A673 (cell line): ENCODE results near the gene CEP112. TPM values are rescaled to one million over a fixed set of nuclear protein-coding genes. Genes with fewer than 3 reads are reported as not detected.

Source experiments
- BruUV-seq: library from RNA; stranded (reverse); fragments of 400-500 nt; replicated peaks from 2 replicates; lab custom pipeline; 2021; lab: Mats Ljungman, UMichigan
- CTCF ChIA-PET: fragments of 300-600 bp; sonication (Branson Sonifier 250); formaldehyde crosslinking; loops from one replicate; lab custom pipeline; 2022; ENCODE audit warnings: antibody characterized with exemption; lab: Charles Lee
- POLR2A ChIA-PET: fragments of 300-600 bp; sonication (Branson Sonifier 250); formaldehyde crosslinking; loops from one replicate; lab custom pipeline; 2022; ENCODE audit warnings: antibody characterized with exemption; ENCODE audit not compliant: low non-redundant PET; lab: Charles Lee
- DNase-seq: peaks from one replicate; pipeline ENCODE4 v3.0.0-alpha.2; 2015; ENCODE audit warnings: low spot score
- H3K27ac ChIP-seq: fragments of 200-600 bp; sonication (generic); 2 replicates; pipeline ENCODE4 v1.5.1; 2016; ENCODE audit warnings: mixed run types, low read depth, mild to moderate bottlenecking, mixed read lengths, antibody characterized with exemption, low read length; ENCODE audit not compliant: poor library complexity, severe bottlenecking
- H3K27me3 ChIP-seq: fragments of 200-600 bp; sonication (generic); replicated peaks from 2 replicates; pipeline ENCODE4 v1.6.1; 2017; ENCODE audit warnings: mixed run types, low read depth, mild to moderate bottlenecking, mixed read lengths, antibody characterized with exemption, low read length; ENCODE audit not compliant: insufficient read depth, poor library complexity
- H3K36me3 ChIP-seq: fragments of 200-600 bp; sonication (generic); 2 replicates; pipeline ENCODE4 v1.6.1; 2016; ENCODE audit warnings: mixed run types, mild to moderate bottlenecking, mixed read lengths, antibody characterized with exemption, low read length; ENCODE audit not compliant: insufficient read depth, poor library complexity, severe bottlenecking
- H3K4me1 ChIP-seq: fragments of 200-600 bp; sonication (generic); 2 replicates; pipeline ENCODE4 v1.6.1; 2017; ENCODE audit warnings: mixed run types, mild to moderate bottlenecking, mixed read lengths, antibody characterized with exemption, low read length; ENCODE audit not compliant: insufficient read depth, poor library complexity, severe bottlenecking
- H3K4me3 ChIP-seq: fragments of 200-600 bp; sonication (generic); 2 replicates; pipeline ENCODE4 v1.5.1; 2016; ENCODE audit warnings: low read depth, mixed run types, mild to moderate bottlenecking, mixed read lengths, low read length; ENCODE audit not compliant: poor library complexity, severe bottlenecking
- H3K9me3 ChIP-seq: fragments of 200-600 bp; sonication (generic); 2 replicates; pipeline ENCODE4 v1.6.1; 2016; ENCODE audit warnings: mixed run types, low read depth, mild to moderate bottlenecking, mixed read lengths, antibody characterized with exemption, low read length; ENCODE audit not compliant: poor library complexity, severe bottlenecking
- EZH2 ChIP-seq: fragments of 200-600 bp; sonication (generic); IDR thresholded peaks from 2 replicates; pipeline ENCODE4 v1.6.1; 2017; ENCODE audit warnings: borderline replicate concordance, low read depth, mild to moderate bottlenecking, mixed read lengths, antibody characterized with exemption, low read length; ENCODE audit not compliant: poor library complexity, severe bottlenecking
- intact Hi-C: fragments of 100-400 bp; cut with micrococcal nuclease; formaldehyde crosslinking; loops from one replicate; pipeline ENCODE4 v1.10.0; 2022; ENCODE audit not compliant: unreplicated experiment
- total RNA-seq: library from RNA; stranded (reverse); gene quantifications from 2 replicates; pipeline ENCODE4 v1.2.3, GENCODE V29; 2021
- TF ChIP-seq, protein P1 (sequence below): fragments of 300-800, 200-600 bp; sonication (generic); conservative IDR thresholded peaks from 2 replicates; pipeline ENCODE4 v1.5.1; 2017; ENCODE audit warnings: low read depth, mild to moderate bottlenecking, antibody characterized with exemption, low read length, moderate library complexity, mixed read lengths

CEP112 gene
- total RNA-seq, 1 experiment from 2014 or later: 27.2 TPM

DNA sequence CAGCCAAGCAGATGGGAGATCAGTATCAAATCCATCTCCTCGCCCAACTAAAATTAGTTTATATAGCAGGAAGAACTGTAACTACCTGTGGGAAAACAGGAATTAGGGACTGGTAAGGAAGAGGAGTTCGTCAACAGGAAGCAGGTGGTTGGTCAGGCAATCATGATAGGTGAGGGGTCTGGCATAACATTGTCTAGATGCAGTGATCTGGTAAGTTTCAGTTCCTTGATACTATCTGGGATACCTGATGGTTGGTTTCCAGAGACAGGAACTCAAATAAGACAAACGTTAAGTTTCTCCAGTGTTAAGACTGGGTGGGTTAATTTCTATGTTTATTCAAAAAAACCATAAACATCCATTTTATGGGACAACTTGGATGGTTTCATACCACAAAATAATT lies 53.8 kb downstream of the CEP112 start:
- CTCF ChIA-PET: no interaction called here
- POLR2A ChIA-PET: no interaction called here
- no peaks in the 10 kb centered on the region for H3K36me3 ChIP-seq
- no peaks in the 10 kb centered on the region for H3K4me1 ChIP-seq
- no peak for TF ChIP-seq EZH2
- TF ChIP-seq, protein P1, sequence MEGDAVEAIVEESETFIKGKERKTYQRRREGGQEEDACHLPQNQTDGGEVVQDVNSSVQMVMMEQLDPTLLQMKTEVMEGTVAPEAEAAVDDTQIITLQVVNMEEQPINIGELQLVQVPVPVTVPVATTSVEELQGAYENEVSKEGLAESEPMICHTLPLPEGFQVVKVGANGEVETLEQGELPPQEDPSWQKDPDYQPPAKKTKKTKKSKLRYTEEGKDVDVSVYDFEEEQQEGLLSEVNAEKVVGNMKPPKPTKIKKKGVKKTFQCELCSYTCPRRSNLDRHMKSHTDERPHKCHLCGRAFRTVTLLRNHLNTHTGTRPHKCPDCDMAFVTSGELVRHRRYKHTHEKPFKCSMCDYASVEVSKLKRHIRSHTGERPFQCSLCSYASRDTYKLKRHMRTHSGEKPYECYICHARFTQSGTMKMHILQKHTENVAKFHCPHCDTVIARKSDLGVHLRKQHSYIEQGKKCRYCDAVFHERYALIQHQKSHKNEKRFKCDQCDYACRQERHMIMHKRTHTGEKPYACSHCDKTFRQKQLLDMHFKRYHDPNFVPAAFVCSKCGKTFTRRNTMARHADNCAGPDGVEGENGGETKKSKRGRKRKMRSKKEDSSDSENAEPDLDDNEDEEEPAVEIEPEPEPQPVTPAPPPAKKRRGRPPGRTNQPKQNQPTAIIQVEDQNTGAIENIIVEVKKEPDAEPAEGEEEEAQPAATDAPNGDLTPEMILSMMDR: no peak
- H3K4me3 ChIP-seq: no peak overlapping the region
- no peaks in the 10 kb centered on the region for H3K27me3 ChIP-seq
- no peak overlapping the region for H3K27ac ChIP-seq
- intact Hi-C loops: no loop called here
- BruUV-seq: no TSS peak
- H3K9me3 ChIP-seq: no peaks in the 10 kb centered on the region
- no peak for DNase-seq

GRCh38 chr17:66135896-66136295 lies 56.0 kb downstream of the CEP112 start:
- H3K27ac ChIP-seq: no peak overlapping the region
- H3K27me3 ChIP-seq: no peaks in the 10 kb centered on the region
- ChIA-PET CTCF (no interaction called here), POLR2A (no interaction called here)
- intact Hi-C loops: no loop called here
- DNase-seq: no peak
- H3K4me3 ChIP-seq: no peak overlapping the region
- BruUV-seq: no TSS peak
- no peaks in the 10 kb centered on the region for H3K4me1 ChIP-seq
- H3K36me3 ChIP-seq: no peaks in the 10 kb centered on the region
- no peaks in the 10 kb centered on the region for H3K9me3 ChIP-seq
- no peak for TF ChIP-seq EZH2
- TF ChIP-seq, protein P1: no peak

DNA sequence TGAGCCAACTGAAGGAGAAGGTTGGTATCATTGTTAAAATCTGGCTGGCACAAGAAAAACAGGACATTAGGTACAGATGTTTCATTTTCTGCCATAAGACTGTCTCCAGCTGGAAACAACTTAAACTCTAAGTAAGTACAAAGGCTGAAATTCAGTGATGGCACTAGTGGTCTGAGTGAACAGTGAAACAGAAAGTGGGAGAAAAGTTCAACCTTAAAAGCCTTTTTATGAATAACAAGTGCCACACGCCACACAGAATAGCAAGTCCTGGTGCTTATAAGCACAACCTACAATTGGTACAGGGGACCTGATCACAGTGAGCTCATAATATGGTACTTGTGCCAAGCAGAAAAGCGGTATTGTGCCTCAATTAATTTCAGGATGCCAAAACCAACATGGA lies 56.7 kb downstream of the CEP112 start:
- ChIA-PET CTCF (no interaction called here), POLR2A (no interaction called here)
- intact Hi-C loops: no loop called here
- no peaks in the 10 kb centered on the region for H3K36me3 ChIP-seq
- no peaks in the 10 kb centered on the region for H3K9me3 ChIP-seq
- TF ChIP-seq, protein P1: no peak
- TF ChIP-seq EZH2: no peak
- H3K4me1 ChIP-seq: no peaks in the 10 kb centered on the region
- no peak overlapping the region for H3K4me3 ChIP-seq
- H3K27ac ChIP-seq: no peak overlapping the region
- no peaks in the 10 kb centered on the region for H3K27me3 ChIP-seq
- no TSS peak for BruUV-seq
- no peak for DNase-seq
